HG03442 (cell line): ENCODE measurements around the gene TRIAP1.

Experiments
- ATAC-seq: cut with Tn5 transposase; IDR thresholded peaks from one replicate; pipeline ENCODE4 v1.9.1; 2021; ENCODE audit warnings: mild to moderate bottlenecking, moderate library complexity; ENCODE audit not compliant: unreplicated experiment

TRIAP1 gene

GRCh38 chr12:120432772-120433525 lies 13.2 kb downstream of the TRIAP1 start:
- ATAC-seq = no peak

- ATAC-seq = no peak
These were observed 16.8 kb downstream of the TRIAP1 start for GRCh38 chr12:120429368-120429767.

DNA sequence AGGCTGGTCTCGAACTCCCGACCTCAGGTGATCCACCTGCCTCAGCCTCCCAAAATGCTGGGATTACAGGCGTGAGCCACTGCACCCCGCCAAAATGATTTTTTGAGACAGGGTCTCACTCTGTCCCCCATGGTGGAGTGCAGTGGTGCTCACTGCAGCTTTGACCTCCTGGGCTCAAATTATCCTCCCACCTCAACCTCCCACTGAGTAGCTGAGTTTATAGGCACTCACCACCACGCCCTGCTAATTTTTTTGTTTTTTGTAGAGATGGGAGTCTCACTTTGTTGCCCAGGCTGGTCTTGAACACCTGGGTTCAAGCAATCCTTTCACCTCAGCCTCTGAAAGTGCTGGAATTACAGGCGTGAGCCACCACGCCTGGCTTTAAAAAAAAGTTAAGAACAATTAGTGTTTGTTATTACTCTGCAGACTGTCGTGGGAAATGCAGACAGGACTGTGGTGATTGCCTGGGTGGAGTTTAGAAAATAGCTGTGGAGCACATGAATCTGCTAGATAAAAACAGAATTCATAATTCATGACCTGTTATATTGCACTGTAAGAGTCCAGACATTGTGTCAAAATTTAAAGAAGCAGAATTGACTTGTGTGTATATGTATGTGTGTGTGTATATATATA lies 17.5 kb downstream of the TRIAP1 start:
- no peak for ATAC-seq

GRCh38 chr12:120425797-120426196 lies 20.4 kb downstream of the TRIAP1 start:
- no peak for ATAC-seq

DNA sequence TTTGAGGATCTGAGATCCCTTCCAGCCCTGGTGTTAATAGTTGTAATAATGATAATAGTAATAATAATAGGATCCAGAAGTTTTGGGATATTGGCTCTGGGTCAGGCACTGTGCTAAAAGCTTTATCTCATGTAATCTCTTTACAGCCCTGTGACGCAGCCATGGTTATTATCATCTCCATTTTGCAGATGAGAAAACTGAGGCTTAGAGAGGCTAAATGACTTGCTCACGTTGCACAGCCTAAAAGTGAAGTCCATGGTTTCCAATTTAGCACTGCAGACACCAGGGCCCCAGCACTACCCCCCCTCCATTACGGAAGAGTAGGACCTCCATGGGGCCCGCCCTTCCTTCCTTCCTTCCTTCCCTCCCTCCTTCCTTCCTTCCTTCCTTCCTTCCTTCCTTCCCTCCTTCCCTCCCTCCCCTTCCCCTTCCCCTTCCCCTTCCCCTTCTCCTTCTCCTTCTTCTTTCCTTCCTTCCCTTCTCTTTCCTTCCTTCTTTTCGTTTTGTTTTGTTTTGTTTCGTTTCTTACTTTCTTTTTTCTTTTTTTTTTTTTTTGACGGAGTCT lies 23.2 kb downstream of the TRIAP1 start:
- no peak for ATAC-seq

DNA sequence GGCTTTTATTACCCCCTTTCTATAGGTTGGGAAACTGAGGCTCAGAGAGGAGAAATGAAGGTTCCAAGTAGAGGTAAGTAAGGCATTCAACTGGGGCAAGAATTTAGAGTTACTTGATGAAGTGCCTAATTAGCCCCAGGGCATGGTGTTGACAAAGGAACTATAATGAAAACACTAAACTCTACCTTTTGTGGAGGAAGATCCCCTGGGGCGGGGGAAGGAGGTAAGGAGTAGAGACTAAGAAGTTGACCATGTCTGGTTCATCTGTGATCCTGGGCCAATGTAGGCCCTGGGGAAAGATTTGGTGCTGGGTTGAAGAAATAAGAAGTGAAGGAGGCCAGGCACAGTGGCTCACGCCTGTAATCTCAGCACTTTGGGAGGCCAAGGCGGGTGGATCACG lies 24.5 kb downstream of the TRIAP1 start:
- no peak for ATAC-seq

DNA sequence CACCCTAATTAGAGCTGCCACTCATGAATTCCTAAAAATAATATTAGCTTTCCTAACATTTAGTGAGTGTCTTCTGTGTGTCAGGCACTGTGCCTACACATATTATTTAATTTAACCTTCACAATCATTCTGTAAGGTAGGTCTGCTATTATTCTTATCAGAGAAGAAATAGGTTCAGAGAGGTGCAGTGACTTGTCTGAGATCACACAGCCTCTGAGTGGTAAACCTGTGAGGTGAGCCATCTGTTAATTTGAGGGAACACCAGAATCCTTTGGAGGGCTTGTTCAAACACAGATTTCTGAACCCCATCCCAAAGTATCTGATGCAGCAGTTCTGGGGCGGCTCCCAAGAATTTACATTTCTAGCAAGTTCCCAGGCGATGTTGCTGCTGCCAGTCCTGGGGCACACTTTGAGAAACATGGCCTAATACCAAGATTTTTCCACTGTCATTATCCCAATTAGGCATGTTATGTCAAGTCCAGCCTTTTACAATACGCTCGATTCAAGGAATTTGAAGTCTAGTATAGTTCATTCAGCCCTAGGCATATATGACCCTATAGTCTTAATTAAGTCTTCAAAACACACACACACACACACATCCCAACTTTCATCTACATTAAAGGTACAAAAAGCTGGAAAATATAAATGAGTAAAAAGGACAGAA lies 28.1 kb downstream of the TRIAP1 start:
- no peak for ATAC-seq

DNA sequence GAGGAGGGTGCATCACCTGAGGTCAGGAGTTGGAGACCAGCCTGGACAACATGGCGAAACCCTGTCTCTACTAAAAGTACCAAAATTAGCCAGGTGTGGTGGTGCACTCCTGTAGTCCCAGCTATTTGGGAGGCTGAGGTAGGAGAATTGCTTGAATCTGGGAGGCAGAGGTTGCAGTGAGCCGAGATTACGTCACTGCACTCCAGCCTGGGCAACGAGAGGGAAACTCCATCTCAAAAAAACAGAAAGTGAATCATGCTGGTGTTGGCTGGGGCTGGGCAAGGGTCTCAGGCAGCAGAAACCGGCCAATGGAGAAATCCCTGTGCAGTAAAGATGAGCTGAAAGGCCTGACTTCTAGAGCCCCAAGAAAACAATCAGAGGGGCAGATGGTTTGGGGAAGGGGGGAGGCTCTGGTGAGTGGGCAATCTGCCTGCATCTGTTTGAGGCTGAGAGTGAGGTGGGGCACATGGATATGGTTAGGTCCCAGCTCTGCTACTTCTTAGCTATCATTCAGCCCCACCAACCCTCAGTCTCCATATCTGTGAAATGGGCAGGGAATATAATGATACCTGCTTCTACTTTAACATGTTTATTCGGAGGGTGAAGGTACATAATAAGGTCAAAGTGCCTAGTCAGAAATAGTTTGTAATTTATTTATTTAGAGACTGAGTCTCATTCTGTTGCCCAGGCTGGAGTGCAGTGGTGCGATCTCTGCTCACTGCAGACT lies 29.5 kb downstream of the TRIAP1 start:
- ATAC-seq = no peak

DNA sequence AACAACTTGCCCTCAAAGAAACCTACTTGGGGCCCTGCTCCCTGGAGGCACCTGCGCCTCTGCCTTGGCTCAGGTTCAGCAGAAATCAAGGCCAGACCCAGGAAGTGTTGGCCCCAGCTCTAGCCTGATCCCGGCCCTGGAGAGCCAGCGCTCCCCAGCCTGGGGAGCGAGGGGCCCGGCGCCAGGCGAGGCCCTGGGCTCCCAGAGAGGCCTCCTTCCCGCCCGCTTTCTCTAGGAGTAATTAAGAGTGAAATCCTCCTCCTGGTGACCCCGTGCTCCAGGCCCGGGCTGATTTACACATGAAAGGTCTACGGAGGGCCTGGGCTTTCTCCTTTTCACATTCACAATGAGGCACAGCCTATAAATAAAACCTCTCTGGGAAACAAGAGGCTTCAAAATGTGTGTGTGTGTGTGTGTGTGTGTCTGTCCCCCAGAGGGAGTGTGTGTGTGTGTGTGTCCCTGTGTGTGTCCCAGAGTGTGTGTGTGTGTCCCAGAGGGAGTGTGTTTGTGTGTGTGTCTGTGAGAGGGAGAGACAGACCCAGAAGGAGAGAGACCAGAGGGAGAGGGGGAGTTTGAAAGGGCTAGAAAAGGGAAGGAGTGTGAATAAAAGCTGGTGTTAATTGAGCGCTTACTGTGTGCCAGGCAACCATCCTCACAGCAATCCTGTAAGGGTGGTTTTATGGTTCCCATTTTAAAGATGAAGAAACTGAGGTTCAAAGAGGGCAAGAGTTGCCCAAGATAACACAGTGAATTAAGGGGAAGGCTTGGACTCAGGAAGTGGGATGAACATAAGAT lies 32.1 kb downstream of the TRIAP1 start:
- ATAC-seq = no peak

- no peak for ATAC-seq
These were observed 33.8 kb downstream of the TRIAP1 start for GRCh38 chr12:120412421-120412820.

GRCh38 chr12:120408771-120409170 lies 37.4 kb downstream of the TRIAP1 start:
- ATAC-seq = no peak

DNA sequence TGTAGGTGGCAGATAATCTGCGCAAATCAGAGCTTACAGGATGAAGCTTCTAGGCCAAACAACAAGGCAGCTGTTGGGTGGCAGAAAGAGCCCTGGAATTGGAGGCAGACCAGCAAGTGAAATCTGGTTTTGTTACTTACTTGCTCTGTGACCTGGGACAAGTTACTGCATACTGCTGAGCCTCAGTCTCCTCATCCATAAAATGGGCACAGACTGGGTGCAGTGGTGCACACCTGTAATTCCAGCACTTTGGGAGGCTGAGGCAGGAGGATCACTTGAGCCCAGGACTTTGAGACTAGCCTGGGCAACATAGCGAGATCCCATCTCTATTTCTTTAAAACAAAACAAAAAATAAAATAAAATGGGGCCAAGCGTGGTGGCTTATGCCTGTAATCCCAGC lies 39.6 kb downstream of the TRIAP1 start:
- ATAC-seq = no peak

DNA sequence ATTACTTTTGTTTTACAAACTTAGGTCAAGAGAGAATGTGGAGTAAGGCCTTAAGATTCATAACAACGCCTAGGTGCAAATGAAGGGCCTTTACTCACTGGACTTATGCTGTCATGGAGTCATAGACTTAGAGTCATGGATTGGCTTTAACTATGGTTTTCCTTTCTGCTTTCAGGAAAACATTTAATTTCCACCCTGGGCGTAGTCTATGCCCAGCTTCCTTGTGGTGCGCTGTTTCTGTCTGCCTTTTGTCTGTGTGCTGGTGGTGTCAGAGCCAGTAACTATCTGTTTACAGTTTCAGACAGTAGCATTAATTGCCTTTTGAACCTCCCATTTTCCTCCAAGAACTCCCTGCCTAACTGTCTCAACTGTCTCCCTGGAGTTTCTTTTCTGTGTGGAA lies 40.1 kb downstream of the TRIAP1 start:
- no peak for ATAC-seq

- ATAC-seq = no peak
These were observed 41.9 kb downstream of the TRIAP1 start for GRCh38 chr12:120404271-120404670.

DNA sequence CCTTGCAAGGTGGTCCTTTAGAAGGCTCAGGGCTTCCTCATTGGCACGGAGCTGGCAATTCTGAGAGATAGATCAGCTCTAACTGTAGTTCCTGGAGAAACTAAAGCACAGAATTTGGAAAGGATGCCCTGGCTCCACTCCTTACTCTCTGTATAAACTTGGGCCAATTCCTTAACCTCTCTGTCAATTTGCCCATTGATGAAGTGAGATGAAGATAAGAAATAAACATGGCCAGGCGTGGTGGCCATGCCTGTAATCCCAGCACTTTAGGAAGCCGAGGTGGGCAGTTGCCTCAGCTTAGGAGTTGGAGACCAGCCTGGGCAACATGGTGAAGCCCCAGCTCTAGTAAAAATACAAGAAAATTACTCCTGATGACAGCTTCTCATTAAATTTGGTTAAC lies 42.3 kb downstream of the TRIAP1 start:
- ATAC-seq = no peak

GRCh38 chr12:120402217-120402616 lies 44.0 kb downstream of the TRIAP1 start:
- ATAC-seq = no peak

- ATAC-seq = no peak
These were observed 46.7 kb downstream of the TRIAP1 start for GRCh38 chr12:120399531-120399930.

DNA sequence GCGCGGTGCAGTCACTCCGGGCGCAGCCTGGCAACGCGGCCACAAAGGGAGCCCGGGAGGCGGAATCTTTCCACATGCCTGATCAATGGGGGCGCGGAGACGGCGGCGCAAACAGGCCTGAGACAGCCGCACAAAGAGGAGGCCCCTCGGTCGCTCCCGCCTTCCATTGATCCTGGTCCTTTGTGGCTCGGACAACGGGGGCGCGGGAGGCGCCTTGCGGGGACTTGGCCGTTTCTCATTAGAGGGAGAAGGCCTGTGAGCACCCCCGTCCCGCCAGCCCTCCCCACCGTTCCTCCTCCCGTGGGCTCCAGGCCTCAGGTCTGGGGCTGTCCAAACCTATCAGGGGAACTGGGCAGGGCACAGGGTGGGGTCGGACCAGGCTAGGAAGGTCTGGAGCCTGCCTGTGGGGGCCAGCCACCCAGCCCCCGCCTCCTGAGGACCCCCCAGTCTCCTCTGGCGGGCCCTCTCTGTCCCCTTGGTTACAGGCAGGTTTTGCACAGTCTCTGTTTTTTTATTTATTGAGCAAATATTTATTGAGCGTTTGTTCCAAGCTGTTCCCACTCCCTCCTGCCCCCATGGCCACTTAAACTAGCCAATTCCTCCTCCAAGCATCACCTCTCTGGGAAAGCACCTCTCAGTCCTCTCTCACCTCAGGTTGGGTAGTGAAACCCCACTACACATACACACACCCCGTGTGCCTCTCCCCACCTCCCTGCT lies 48.2 kb downstream of the TRIAP1 start:
- no peak for ATAC-seq

DNA sequence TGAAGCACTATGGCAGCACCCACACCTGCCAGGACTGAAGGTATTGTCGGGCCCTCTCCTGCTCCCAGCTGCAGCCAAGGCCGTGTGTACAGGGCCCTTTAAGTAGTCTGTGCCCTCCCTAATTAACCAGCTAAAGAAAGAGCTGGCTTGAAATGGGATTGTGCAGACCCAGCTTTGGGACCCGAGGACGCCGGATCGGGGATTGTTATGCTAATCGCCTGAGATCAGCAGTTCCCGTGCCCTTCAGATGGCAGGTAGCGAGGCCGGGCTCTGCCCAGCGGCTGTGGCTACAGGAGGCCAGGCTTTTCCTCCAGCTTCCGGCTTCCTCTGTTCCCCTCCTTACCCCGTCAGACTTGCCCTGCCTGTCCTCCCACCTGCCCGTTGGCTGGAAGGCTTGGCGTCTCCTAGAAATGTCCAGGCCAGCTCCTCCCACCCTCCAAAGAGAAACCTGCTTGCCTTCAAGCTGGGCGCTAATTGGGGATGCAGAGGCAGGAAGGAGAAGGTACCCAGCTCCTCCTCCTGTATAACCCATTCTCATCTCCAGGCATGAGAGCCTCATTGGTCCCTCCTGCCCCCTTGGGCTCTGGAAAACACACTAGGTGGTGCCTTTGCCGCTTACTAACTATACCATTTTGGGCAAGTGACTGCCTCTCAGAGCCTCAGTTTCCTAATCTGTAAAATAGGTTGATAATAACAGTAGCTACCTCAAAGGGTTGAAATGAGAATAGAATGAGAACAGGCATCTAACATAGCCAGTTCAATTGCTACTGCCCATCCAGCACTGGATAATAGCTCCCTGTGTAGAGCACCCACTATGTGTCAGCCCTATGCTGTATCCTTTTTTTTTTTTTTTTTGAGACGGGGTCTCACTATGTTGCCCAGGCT lies 51.5 kb downstream of the TRIAP1 start:
- no peak for ATAC-seq
